HG02885 (cell line): ENCODE measurements around the gene CYTH3.
"Not testable (repeated sequence)": the region's sequence is repeated elsewhere in the genome, so short reads cannot be mapped to it uniquely, and the experiment has no call there.

Source experiments
- ATAC-seq: cut with Tn5 transposase; IDR thresholded peaks from one replicate; pipeline ENCODE4 v1.9.1; 2021; ENCODE audit warnings: mild to moderate bottlenecking; ENCODE audit not compliant: unreplicated experiment, poor library complexity

Gene CYTH3

GRCh38 chr7:6205971-6206660, 66.3 kb downstream of the CYTH3 start:
- ATAC-seq: no peak

GRCh38 chr7:6203381-6203780, 69.0 kb downstream of the CYTH3 start:
- no peak for ATAC-seq

GRCh38 chr7:6202117-6202516, 70.3 kb downstream of the CYTH3 start:
- ATAC-seq: no peak

GRCh38 chr7:6200971-6201370, 71.5 kb downstream of the CYTH3 start:
- ATAC-seq: no peak

GRCh38 chr7:6198689-6199595, 73.5 kb downstream of the CYTH3 start:
- ATAC-seq: no peak

GRCh38 chr7:6197801-6198551, 74.4 kb downstream of the CYTH3 start:
- no peak for ATAC-seq

- ATAC-seq: no peak
Measured at GRCh38 chr7:6193709-6194108, 78.7 kb downstream of the CYTH3 start.

- ATAC-seq: not testable (repeated sequence)
Measured at GRCh38 chr7:6190563-6190962, 81.9 kb downstream of the CYTH3 start.

- ATAC-seq: no peak
Measured at GRCh38 chr7:6188389-6188788, 84.0 kb downstream of the CYTH3 start.

GRCh38 chr7:6186577-6186976, 85.8 kb downstream of the CYTH3 start:
- no peak for ATAC-seq

GRCh38 chr7:6182993-6183392, 89.4 kb downstream of the CYTH3 start:
- ATAC-seq: no peak

- no peak for ATAC-seq
Measured at GRCh38 chr7:6181136-6181535, 91.3 kb downstream of the CYTH3 start.

GRCh38 chr7:6180344-6180725, 92.1 kb downstream of the CYTH3 start:
- no peak for ATAC-seq

GRCh38 chr7:6179620-6180343, 92.6 kb downstream of the CYTH3 start:
- no peak for ATAC-seq

GRCh38 chr7:6178298-6179029, 94.0 kb downstream of the CYTH3 start:
- no peak for ATAC-seq

GRCh38 chr7:6175645-6176044, 96.8 kb downstream of the CYTH3 start:
- no peak for ATAC-seq

GRCh38 chr7:6172910-6173295, 99.5 kb downstream of the CYTH3 start:
- no peak for ATAC-seq

- ATAC-seq: no peak
Measured at GRCh38 chr7:6172224-6172909, 100.1 kb downstream of the CYTH3 start.
